OCI-LY1 (cell line): ENCODE data around the gene KCNA5.

Experiments
- EZH2 ChIP-seq: fragments of 200-600 bp; sonication (generic), shearing (Covaris generic); IDR thresholded peaks from 2 replicates; pipeline ENCODE4 v1.8.0; 2017; ENCODE audit warnings: borderline replicate concordance, mixed run types, mild to moderate bottlenecking, antibody characterized with exemption, low read length, moderate library complexity, mixed read lengths
- TF ChIP-seq, protein P1 (sequence below): fragments of 200-600 bp; sonication (generic), shearing (Covaris generic); IDR thresholded peaks from 2 replicates; pipeline ENCODE4 v1.5.1; 2017; ENCODE audit warnings: mild to moderate bottlenecking, antibody characterized with exemption, low read length, moderate library complexity, mixed read lengths

DNA sequence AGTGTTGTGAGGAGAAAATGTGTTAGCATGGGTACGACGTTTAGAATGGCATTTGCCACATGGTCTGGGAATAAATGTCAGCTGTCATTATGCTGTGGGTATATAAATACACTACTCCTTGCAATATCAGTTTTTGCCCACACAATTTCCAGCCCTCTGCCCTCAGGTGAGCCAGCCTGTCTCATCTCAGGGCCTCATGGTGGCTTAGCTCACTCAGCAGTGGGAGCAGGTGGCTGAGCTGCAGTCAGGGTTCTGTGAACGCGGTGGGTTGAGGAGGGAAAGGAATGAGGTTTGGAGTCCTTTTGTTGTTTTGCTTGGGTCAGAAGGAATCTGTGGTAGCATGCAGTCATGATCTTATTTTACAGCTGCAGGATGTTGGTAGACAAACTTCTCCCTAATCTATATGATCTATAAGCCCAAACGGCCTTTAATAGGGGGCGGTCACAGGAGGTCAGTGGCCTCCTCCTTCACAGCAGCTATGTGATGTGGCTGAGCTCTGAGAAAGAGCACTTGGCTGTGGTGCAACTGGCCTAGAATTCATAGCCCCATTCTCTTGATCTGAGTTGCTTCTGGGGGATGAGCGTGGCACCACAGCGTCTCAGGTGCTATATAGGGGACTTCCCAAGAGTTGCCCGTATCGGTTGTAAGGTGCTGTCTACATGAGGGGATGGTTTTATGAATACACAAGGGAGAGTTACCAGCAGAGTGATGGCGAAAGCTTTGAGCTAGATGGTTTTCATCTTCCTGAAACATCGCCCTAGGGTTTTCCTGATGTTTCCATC lies 27.8 kb upstream of the KCNA5 start:
- TF ChIP-seq, protein P1, sequence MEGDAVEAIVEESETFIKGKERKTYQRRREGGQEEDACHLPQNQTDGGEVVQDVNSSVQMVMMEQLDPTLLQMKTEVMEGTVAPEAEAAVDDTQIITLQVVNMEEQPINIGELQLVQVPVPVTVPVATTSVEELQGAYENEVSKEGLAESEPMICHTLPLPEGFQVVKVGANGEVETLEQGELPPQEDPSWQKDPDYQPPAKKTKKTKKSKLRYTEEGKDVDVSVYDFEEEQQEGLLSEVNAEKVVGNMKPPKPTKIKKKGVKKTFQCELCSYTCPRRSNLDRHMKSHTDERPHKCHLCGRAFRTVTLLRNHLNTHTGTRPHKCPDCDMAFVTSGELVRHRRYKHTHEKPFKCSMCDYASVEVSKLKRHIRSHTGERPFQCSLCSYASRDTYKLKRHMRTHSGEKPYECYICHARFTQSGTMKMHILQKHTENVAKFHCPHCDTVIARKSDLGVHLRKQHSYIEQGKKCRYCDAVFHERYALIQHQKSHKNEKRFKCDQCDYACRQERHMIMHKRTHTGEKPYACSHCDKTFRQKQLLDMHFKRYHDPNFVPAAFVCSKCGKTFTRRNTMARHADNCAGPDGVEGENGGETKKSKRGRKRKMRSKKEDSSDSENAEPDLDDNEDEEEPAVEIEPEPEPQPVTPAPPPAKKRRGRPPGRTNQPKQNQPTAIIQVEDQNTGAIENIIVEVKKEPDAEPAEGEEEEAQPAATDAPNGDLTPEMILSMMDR, result no peak
- no peak for TF ChIP-seq EZH2
